ENCODE data around the gene IRX1.

- no peak for TF ChIP-seq CTCF (IDR thresholded peaks at IDR 0.05; ENCODE audit: insufficient read depth, low read length, poor library complexity, severe bottlenecking)
- TF ChIP-seq EZH2phosphoT487 (conservative IDR thresholded peaks at IDR 0.05; ENCODE audit: low read length), result no peak
Observed at GRCh38 chr5:3650320-3650719, 54.7 kb downstream of the IRX1 start.
